IMR-90 (cell line): ENCODE data around the gene SYNGR4. TPM values are rescaled to one million over a fixed set of nuclear protein-coding genes. Genes with fewer than 3 reads are reported as not detected.

Source experiments
- ATAC-seq: fragments of 200-7000 bp; cut with Tn5 transposase; 2 replicates; pipeline ENCODE4 v1.9.1; 2020; ENCODE audit warnings: low read depth, mild to moderate bottlenecking, moderate library complexity
- BruUV-seq: library from RNA; stranded (reverse); fragments of 400-500 nt; replicated peaks from 2 replicates; lab custom pipeline; 2021; lab: Mats Ljungman, UMichigan
- CTCF ChIA-PET: fragments of 300-600 bp; formaldehyde crosslinking; extraction: SDS; loops from one replicate; lab custom pipeline; 2021; ENCODE audit warnings: antibody characterized with exemption; lab: Yijun Ruan, JAX
- POLR2A ChIA-PET: fragments of 300-600 bp; sonication (Branson Sonifier 250); formaldehyde crosslinking; loops from one replicate; lab custom pipeline; 2022; ENCODE audit warnings: antibody characterized with exemption; ENCODE audit not compliant: unreplicated experiment; lab: Charles Lee
- DNase-seq: peaks from one replicate; pipeline ENCODE4 v3.0.0; 2013
- H2AFZ ChIP-seq: replicated peaks from 2 replicates; pipeline ENCODE3; 2013; ENCODE audit warnings: low read length, mild to moderate bottlenecking; ENCODE audit not compliant: poor library complexity
- H2AK5ac ChIP-seq: 2 replicates; pipeline ENCODE4 v1.6.1; 2013; ENCODE audit warnings: low read depth, low read length, inconsistent platforms
- H2AK9ac ChIP-seq: replicated peaks from 2 replicates; pipeline ENCODE3; 2013; ENCODE audit warnings: mild to moderate bottlenecking, low read depth, low read length, moderate library complexity; ENCODE audit not compliant: poor library complexity
- H2BK120ac ChIP-seq: 2 replicates; pipeline ENCODE4 v1.6.1; 2013; ENCODE audit warnings: low read depth, low read length, inconsistent platforms
- H2BK15ac ChIP-seq: 3 replicates; pipeline ENCODE4 v1.6.1; 2013; ENCODE audit warnings: low read depth, low read length, inconsistent platforms
- H2BK20ac ChIP-seq: 2 replicates; pipeline ENCODE4 v1.6.1; 2013; ENCODE audit warnings: low read depth, mild to moderate bottlenecking, inconsistent platforms, low read length, moderate library complexity
- H2BK5ac ChIP-seq: 2 replicates; pipeline ENCODE4 v1.6.1; 2013; ENCODE audit warnings: mild to moderate bottlenecking, low read depth, low read length, inconsistent platforms; ENCODE audit not compliant: poor library complexity, severe bottlenecking
- H3K14ac ChIP-seq: replicated peaks from 2 replicates; pipeline ENCODE4 v1.6.1; 2013; ENCODE audit warnings: low read depth, low read length, inconsistent platforms
- H3K18ac ChIP-seq: 2 replicates; pipeline ENCODE4 v1.6.1; 2013; ENCODE audit warnings: low read depth, low read length, control low read depth
- H3K23ac ChIP-seq: 2 replicates; pipeline ENCODE4 v1.6.1; 2013; ENCODE audit warnings: low read depth, low read length, inconsistent platforms
- H3K27ac ChIP-seq: 2 replicates; pipeline ENCODE4 v1.5.1; 2013; ENCODE audit warnings: mild to moderate bottlenecking, control low read depth, low read length; ENCODE audit not compliant: insufficient read depth
- H3K27me3 ChIP-seq: 2 replicates; pipeline ENCODE4 v1.6.1; 2013; ENCODE audit warnings: low read length; ENCODE audit not compliant: control insufficient read depth, insufficient read depth
- H3K36me3 ChIP-seq: 2 replicates; pipeline ENCODE4 v1.6.1; 2013; ENCODE audit warnings: low read length, mixed read lengths; ENCODE audit not compliant: control insufficient read depth, insufficient read depth
- H3K4ac ChIP-seq: 2 replicates; pipeline ENCODE4 v1.6.1; 2013; ENCODE audit warnings: low read depth, low read length, inconsistent platforms
- H3K4me1 ChIP-seq: 2 replicates; pipeline ENCODE4 v1.6.1; 2013; ENCODE audit warnings: low read length, mixed read lengths; ENCODE audit not compliant: control insufficient read depth, insufficient read depth
- H3K4me2 ChIP-seq: 2 replicates; pipeline ENCODE4 v1.6.1; 2013; ENCODE audit warnings: low read depth, mild to moderate bottlenecking, control low read depth, low read length, moderate library complexity
- H3K4me3 ChIP-seq: 2 replicates; pipeline ENCODE4 v1.5.1; 2013; ENCODE audit warnings: low read depth, mild to moderate bottlenecking, control low read depth, low read length, moderate library complexity; ENCODE audit not compliant: insufficient read depth
- H3K56ac ChIP-seq: 2 replicates; pipeline ENCODE4 v1.6.1; 2013; ENCODE audit warnings: low read length, inconsistent platforms; ENCODE audit not compliant: insufficient read depth; ENCODE audit errors: extremely low read depth
- H3K79me1 ChIP-seq, 2 experiments: 2 replicates each; pipeline ENCODE4 v1.6.1; 2013; ENCODE audit warnings: low read length in 2 of 2, inconsistent platforms in 1 of 2, low read depth in 1 of 2
- H3K9ac ChIP-seq: 2 replicates; pipeline ENCODE4 v1.6.1; 2013; ENCODE audit warnings: low read depth, low read length, control low read depth
- H3K9me1 ChIP-seq: 2 replicates; pipeline ENCODE4 v1.6.1; 2013; ENCODE audit warnings: low read length, inconsistent platforms; ENCODE audit not compliant: insufficient read depth
- H3K9me3 ChIP-seq: 2 replicates; pipeline ENCODE4 v1.6.1; 2013; ENCODE audit warnings: low read length; ENCODE audit not compliant: control insufficient read depth, insufficient read depth
- H4K20me1 ChIP-seq: 2 replicates; pipeline ENCODE4 v1.6.1; 2013; ENCODE audit warnings: low read length, inconsistent platforms; ENCODE audit not compliant: insufficient read depth
- H4K5ac ChIP-seq: 2 replicates; pipeline ENCODE4 v1.6.1; 2013; ENCODE audit warnings: mild to moderate bottlenecking, low read depth, low read length, control low read depth
- H4K8ac ChIP-seq, 2 experiments: 2 replicates each; pipeline ENCODE4 v1.6.1; 2013; ENCODE audit warnings: low read depth in 2 of 2, low read length in 2 of 2, control low read depth in 1 of 2, inconsistent platforms in 1 of 2
- H4K91ac ChIP-seq: 2 replicates; pipeline ENCODE4 v1.6.1; 2013; ENCODE audit warnings: low read depth, low read length, inconsistent platforms; ENCODE audit not compliant: insufficient read depth
- BHLHE40 ChIP-seq: fragments of 150-350 bp; IDR thresholded peaks from 2 replicates; pipeline ENCODE4 v1.6.1; 2016; ENCODE audit warnings: mild to moderate bottlenecking, low read depth, low read length
- CEBPB ChIP-seq: IDR thresholded peaks from 2 replicates; pipeline ENCODE4 v1.6.1; 2012; ENCODE audit warnings: low read depth, low read length, improper control_type of control experiment
- CHD1 ChIP-seq: IDR thresholded peaks from 2 replicates; pipeline ENCODE4 v1.6.1; 2012; ENCODE audit warnings: low read depth, low read length, improper control_type of control experiment
- CTCF ChIP-seq: conservative IDR thresholded peaks from 2 replicates; pipeline ENCODE4 v1.5.1; 2012; ENCODE audit warnings: mild to moderate bottlenecking, low read depth, low read length, improper control_type of control experiment
- ELK1 ChIP-seq: fragments of 150-350 bp; IDR thresholded peaks from 2 replicates; pipeline ENCODE4 v1.6.1; 2016; ENCODE audit warnings: low read depth, mild to moderate bottlenecking, low read length, moderate library complexity, borderline replicate concordance
- FOS ChIP-seq: fragments of 150-350 bp; IDR thresholded peaks from 2 replicates; pipeline ENCODE4 v1.6.1; 2016; ENCODE audit warnings: low read depth, low read length
- MAZ ChIP-seq: IDR thresholded peaks from 2 replicates; pipeline ENCODE4 v1.6.1; 2012; ENCODE audit warnings: low read depth, mild to moderate bottlenecking, low read length, improper control_type of control experiment, moderate library complexity, borderline replicate concordance
- MXI1 ChIP-seq: IDR thresholded peaks from 2 replicates; pipeline ENCODE4 v1.6.1; 2012; ENCODE audit warnings: low read depth, mild to moderate bottlenecking, low read length, moderate library complexity, borderline replicate concordance
- POLR2A ChIP-seq: IDR thresholded peaks from 2 replicates; pipeline ENCODE4 v1.6.1; 2012; ENCODE audit warnings: mild to moderate bottlenecking, low read depth, low read length
- RCOR1 ChIP-seq: IDR thresholded peaks from 2 replicates; pipeline ENCODE4 v1.6.1; 2012; ENCODE audit warnings: mild to moderate bottlenecking, low read length, improper control_type of control experiment; ENCODE audit not compliant: insufficient replicate concordance
- RFX5 ChIP-seq: IDR thresholded peaks from 2 replicates; pipeline ENCODE4 v1.8.0; 2012; ENCODE audit warnings: low read depth, mild to moderate bottlenecking, low read length, moderate library complexity
- SMC3 ChIP-seq: fragments of 150-350 bp; IDR thresholded peaks from 2 replicates; pipeline ENCODE4 v1.6.1; 2016; ENCODE audit warnings: low read depth, mild to moderate bottlenecking, antibody characterized with exemption, low read length, moderate library complexity
- WGBS, 2 experiments: methylation state at CpG; one replicate each; pipeline versions ENCODE4 v1.1.5 to v1.1.7; 2013; ENCODE audit warnings: missing lambda C conversion rate in 2 of 2; ENCODE audit not compliant: insufficient read length in 1 of 2; ENCODE audit errors: extremely low coverage in 2 of 2; 5-methylcytosine and 5-hydroxymethylcytosine counted together
- dilution Hi-C: fragments of 300-500 bp; cut with HindIII; formaldehyde crosslinking; loops from one replicate; pipeline ENCODE4 v1.14.3; 2018; ENCODE audit warnings: low sequenced_read_pairs; ENCODE audit not compliant: unreplicated experiment
- in situ Hi-C: fragments of 300-500 bp; cut with MboI; formaldehyde crosslinking; loops from 3 replicates; pipeline ENCODE4 v1.14.3; 2019; ENCODE audit warnings: low sequenced_read_pairs, inconsistent platforms, mixed read lengths
- intact Hi-C: fragments of 100-400 bp; cut with micrococcal nuclease; formaldehyde crosslinking; loops from 2 replicates; pipeline ENCODE4 v1.10.0; 2022
- polyA plus RNA-seq, 3 experiments: library from polyadenylated mRNA; depleted of rRNA; stranded (reverse); fragments of >200 nt; gene quantifications; 2 replicates each; pipeline ENCODE4 v1.2.3, GENCODE V29; 2012; ENCODE audit warnings: low replicate concordance in 1 of 3
- total RNA-seq: library from RNA; depleted of rRNA; stranded (reverse); fragments of >200 nt; gene quantifications from 2 replicates; pipeline ENCODE4 v1.2.3, GENCODE V29; 2012
- TF ChIP-seq, protein P1 (sequence below): fragments of 150-350 bp; IDR thresholded peaks from 2 replicates; pipeline ENCODE4 v1.6.1; 2017; ENCODE audit warnings: mild to moderate bottlenecking, antibody characterized with exemption, low read length, low read depth

Gene SYNGR4
- total and polyA plus RNA-seq, 2 of the 4 experiments (the other 2 are of a cell fraction): not detected

DNA sequence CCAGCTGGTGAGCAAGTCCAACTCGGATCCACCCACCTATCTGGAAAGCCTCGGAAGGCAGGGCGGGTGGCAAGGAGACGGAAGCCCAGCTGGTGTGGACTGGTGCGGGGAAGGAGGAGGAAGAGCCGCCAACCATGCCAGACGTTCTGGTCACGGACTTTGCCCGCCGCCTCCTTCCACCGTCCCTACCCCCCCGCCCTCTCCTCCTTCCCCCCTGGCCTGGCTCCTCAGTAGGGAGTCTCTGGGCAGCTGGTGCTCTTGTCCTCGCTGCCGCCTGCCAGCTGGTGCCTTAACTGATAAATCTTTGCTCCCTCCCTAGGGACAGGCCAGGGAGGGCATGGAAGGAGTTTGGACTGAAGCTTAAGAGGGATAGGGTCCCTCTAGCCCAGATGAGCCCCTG, 4.8 kb downstream of the SYNGR4 start:
- Histone ChIP-seq H2BK20ac (no peak overlapping the region), H3K79me1 (no peaks in the 10 kb centered on the region), H4K20me1 (no peaks in the 10 kb centered on the region), H4K8ac (no peak overlapping the region), H3K4me2 (no peak overlapping the region), H3K9me1 (no peaks in the 10 kb centered on the region; the same call in 1 of the 2 replicates), H3K56ac (no peak overlapping the region), H3K4ac (no peak overlapping the region), H2BK15ac (no peak overlapping the region), H3K18ac (no peak overlapping the region), H3K4me3 (no peak overlapping the region), H2AK9ac (no peak overlapping the region), H2BK5ac (no peak overlapping the region), H3K9me3 (no peaks in the 10 kb centered on the region), H3K9ac (no peak overlapping the region), H2AK5ac (peak overlapping the region; percentile 5; the same call in 1 of the 2 replicates), H4K91ac (no peak overlapping the region), H3K4me1 (no peaks in the 10 kb centered on the region), H2AFZ (no peak overlapping the region), H3K14ac (no peak overlapping the region), H2BK120ac (no peak overlapping the region), H4K5ac (no peak overlapping the region), H3K23ac (no peak overlapping the region), H3K27ac (no peak overlapping the region), H3K36me3 (no peaks in the 10 kb centered on the region), H3K27me3 (no peaks in the 10 kb centered on the region; the same call in 1 of the 2 replicates)
- BruUV-seq: no TSS peak
- ATAC-seq (no peak), DNase-seq (no peak)
- TF ChIP-seq ELK1 (no peak), RFX5 (no peak), RCOR1 (no peak), BHLHE40 (no peak), SMC3 (no peak), CEBPB (no peak), MAZ (no peak), FOS (no peak), CTCF (no peak), CHD1 (no peak), POLR2A (no peak), MXI1 (no peak)
- TF ChIP-seq, protein P1, sequence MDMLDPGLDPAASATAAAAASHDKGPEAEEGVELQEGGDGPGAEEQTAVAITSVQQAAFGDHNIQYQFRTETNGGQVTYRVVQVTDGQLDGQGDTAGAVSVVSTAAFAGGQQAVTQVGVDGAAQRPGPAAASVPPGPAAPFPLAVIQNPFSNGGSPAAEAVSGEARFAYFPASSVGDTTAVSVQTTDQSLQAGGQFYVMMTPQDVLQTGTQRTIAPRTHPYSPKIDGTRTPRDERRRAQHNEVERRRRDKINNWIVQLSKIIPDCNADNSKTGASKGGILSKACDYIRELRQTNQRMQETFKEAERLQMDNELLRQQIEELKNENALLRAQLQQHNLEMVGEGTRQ: no peak
- 80% methylated on average over 1 of the region's 14 CpGs; no CpG with 5 or more reads in 1 of the 2 experiments for WGBS, 2 experiments
- dilution Hi-C loops (no loop called here), in situ Hi-C loops (no loop called here), intact Hi-C loops (no loop called here)
- POLR2A ChIA-PET: no interaction called here
- CTCF ChIA-PET: no interaction called here
